Spleen (tissue), 11 donors: Measurements from ENCODE around the gene OGDH. TPM values are rescaled to one million over a fixed set of nuclear protein-coding genes. Genes with fewer than 3 reads are reported as not detected.
A peak's percentile ranks its signal among the peaks of the same experiment; 100 is the strongest.

ENCODE experiments used
- DNase-seq: peaks from one replicate; pipeline ENCODE4 v3.0.0-alpha.2; 2020
- H3K27ac ChIP-seq, 8 donors: fragments of 200-600 bp; sonication (generic) in 7 of 8; 1 replicate in 4 of 8; 2 replicates in 4 of 8; pipeline versions ENCODE4 v1.5.0 to v1.8.0; 2016 to 2021; ENCODE audit warnings: inconsistent platforms in 4 of 8, mild to moderate bottlenecking in 4 of 8, moderate library complexity in 1 of 8
- H3K27me3 ChIP-seq, 7 donors: fragments of 200-600 bp; sonication (generic) in 6 of 7; replicated peaks in 1 of 7; 1 replicate in 4 of 7; 2 replicates in 3 of 7; pipeline versions ENCODE4 v1.5.0 to v1.8.0; 2016 to 2021; ENCODE audit warnings: inconsistent platforms in 3 of 7, mild to moderate bottlenecking in 1 of 7
- H3K36me3 ChIP-seq, 6 donors: fragments of 200-600 bp; sonication (generic) in 5 of 6; 1 replicate in 4 of 6; 2 replicates in 2 of 6; pipeline versions ENCODE4 v1.5.0 to v1.8.0; 2016 to 2021; ENCODE audit warnings: inconsistent platforms in 2 of 6
- H3K4me1 ChIP-seq, 6 donors: fragments of 200-600 bp; sonication (generic) in 5 of 6; 1 replicate in 3 of 6; 2 replicates in 3 of 6; pipeline versions ENCODE4 v1.5.0 to v1.8.0; 2016 to 2021; ENCODE audit warnings: inconsistent platforms in 3 of 6
- H3K4me3 ChIP-seq, 8 donors: fragments of 200-600 bp; sonication (generic) in 7 of 8; 1 replicate in 4 of 8; 2 replicates in 4 of 8; pipeline versions ENCODE4 v1.5.0 to v1.8.0; 2016 to 2021; ENCODE audit warnings: inconsistent platforms in 4 of 8, mild to moderate bottlenecking in 4 of 8, moderate library complexity in 2 of 8
- H3K9me3 ChIP-seq, 8 donors: fragments of 200-600 bp; sonication (generic) in 7 of 8; 1 replicate in 4 of 8; 2 replicates in 4 of 8; pipeline versions ENCODE4 v1.5.0 to v1.8.0; 2016 to 2021; ENCODE audit warnings: inconsistent platforms in 4 of 8
- CTCF ChIP-seq, 11 experiments: fragments of 200-600 bp in 7 of 11; fragments of 450-650 bp in 4 of 11; sonication (generic) in 4 of 11; IDR thresholded peaks in 8 of 11; conservative IDR thresholded peaks in 3 of 11; 1 replicate in 7 of 11; 2 replicates in 4 of 11; pipeline versions ENCODE4 v1.4.0 to v1.8.0; 2016 to 2021; ENCODE audit warnings: antibody characterized with exemption in 11 of 11, inconsistent platforms in 4 of 11, mild to moderate bottlenecking in 1 of 11
- POLR2A ChIP-seq, 3 donors: fragments of 450-650 bp; IDR thresholded peaks; one replicate each; pipeline ENCODE4 v1.5.1; 2017; ENCODE audit warnings: antibody characterized with exemption in 3 of 3, mild to moderate bottlenecking in 1 of 3
- POLR2AphosphoS5 ChIP-seq, 3 donors: sonication (generic); formaldehyde crosslinking; IDR thresholded peaks; one replicate each; pipeline ENCODE4 v1.5.1; 2017; ENCODE audit warnings: antibody characterized with exemption in 3 of 3
- WGBS, 5 donors: extraction: QIAGEN DNeasy Blood & Tissue Kit in 3 of 5; methylation state at CpG; one replicate each; pipeline versions ENCODE4 v1.1.5 to v1.1.7; 2013 to 2018; 5-methylcytosine and 5-hydroxymethylcytosine counted together
- intact Hi-C: fragments of 100-400 bp; cut with DNase I; formaldehyde crosslinking; loops from one replicate; pipeline ENCODE4 v1.15.0; 2023; ENCODE audit warnings: low total_unique reads
- polyA plus RNA-seq, 3 donors: library from polyadenylated mRNA; stranded (reverse); fragments of 200-250 nt; gene quantifications; one replicate each; pipeline ENCODE4 v1.2.1, GENCODE V29; 2013
- total RNA-seq, 7 donors: library from RNA; depleted of rRNA in 3 of 7; stranded (reverse); fragments of >200 nt in 3 of 7; fragmentation: NEBNext Ultra II Directional in 4 of 7; extraction: Animal tissue kit (Norgen Biotek cat#: 25700) in 4 of 7; gene quantifications; one replicate each; pipeline versions ENCODE4 v1.1.0 to v1.2.1, GENCODE V29; 2016 to 2021
- donor health status: healthy with polysubstance abuse.
- donor health status: DM: no; HTN: no; CAD: no; lungs with moderate emphysema.
- donor health status: DM: no; HTN: no; CAD: no.
- donor health status: Bipolar disorder and iron deficiency.
- donor health status: healthy.
- donor health status: DM: no; HTN: no; CAD: no.
- donor health status: DM: yes; HTN: yes; CAD: no.

The OGDH gene
- total and polyA plus RNA-seq, 10 donors: 15.7 to 120 (median 86.4) TPM

- no peak overlapping the region for H3K4me3 ChIP-seq
- peaks cover 0 to 9% (median 5%) of the 10 kb centered on the region in 6 donors for H3K4me1 ChIP-seq
- peaks cover 0 to 86% (median 49%) of the 10 kb centered on the region in 6 donors for H3K36me3 ChIP-seq
- no peaks in the 10 kb centered on the region for H3K27me3 ChIP-seq
- H3K9me3 ChIP-seq: no peaks in the 10 kb centered on the region
- peak overlapping the region in 4 of 8 donors; percentile 39 to 60 (median 43) for H3K27ac ChIP-seq
- intact Hi-C loops: no loop called here
- no peak for DNase-seq
- 74 to 86% (median 84%) methylated on average over 3 to 4 of the region's 4 CpGs for WGBS, 5 donors
- TF ChIP-seq CTCF (IDR thresholded peaks at IDR 0.05 in 8 of 11, conservative IDR thresholded peaks at IDR 0.05 in 3 of 11) (no peak), POLR2A (IDR thresholded peaks at IDR 0.05) (no peak), POLR2AphosphoS5 (IDR thresholded peaks at IDR 0.05) (peak in 2 of 3 donors; percentile 42 to 53)
These were observed 41.7 kb downstream of the OGDH start for GRCh38 chr7:44647981-44648714.

GRCh38 chr7:44650242-44650641 lies 43.8 kb downstream of the OGDH start:
- Histone ChIP-seq H3K9me3 (no peaks in the 10 kb centered on the region), H3K4me3 (no peak overlapping the region), H3K27ac (no peak overlapping the region), H3K27me3 (no peaks in the 10 kb centered on the region), H3K4me1 (peaks cover 0 to 12% (median 5%) of the 10 kb centered on the region in 6 donors), H3K36me3 (peaks cover 0 to 100% (median 61%) of the 10 kb centered on the region in 6 donors)
- TF ChIP-seq POLR2AphosphoS5 (IDR thresholded peaks at IDR 0.05) (no peak), CTCF (IDR thresholded peaks at IDR 0.05 in 8 of 11, conservative IDR thresholded peaks at IDR 0.05 in 3 of 11) (no peak), POLR2A (IDR thresholded peaks at IDR 0.05) (no peak)
- DNase-seq: no peak
- intact Hi-C loops: no loop called here
- 90 to 99% (median 93%) methylated on average over 4 of the region's 4 CpGs for WGBS, 5 donors

GRCh38 chr7:44650772-44651171 lies 44.3 kb downstream of the OGDH start:
- peaks cover 0 to 100% (median 58%) of the 10 kb centered on the region in 6 donors for H3K36me3 ChIP-seq
- WGBS, 5 donors: 80 to 89% (median 86%) methylated on average over 5 of the region's 5 CpGs
- intact Hi-C loops: no loop called here

More at GRCh38 chr7:44650772-44651171, 44.3 kb downstream of the OGDH start:
- no peak for DNase-seq
- no peak for TF ChIP-seq POLR2A (IDR thresholded peaks at IDR 0.05)
- no peak for TF ChIP-seq POLR2AphosphoS5 (IDR thresholded peaks at IDR 0.05)
- TF ChIP-seq CTCF (IDR thresholded peaks at IDR 0.05 in 8 of 11, conservative IDR thresholded peaks at IDR 0.05 in 3 of 11): no peak
- peak overlapping the region in 1 of 8 donors; percentile 1 for H3K27ac ChIP-seq
- no peak overlapping the region for H3K4me3 ChIP-seq
- no peaks in the 10 kb centered on the region for H3K27me3 ChIP-seq
- no peaks in the 10 kb centered on the region for H3K9me3 ChIP-seq
- H3K4me1 ChIP-seq: peaks cover 0 to 12% (median 5%) of the 10 kb centered on the region in 6 donors
